HUES64 (cell line): ENCODE measurements around the gene JAKMIP1.

Experiments
- H3K27ac ChIP-seq: 2 replicates; pipeline ENCODE4 v1.7.0; 2013; ENCODE audit warnings: low read depth, low read length, inconsistent platforms
- H3K27me3 ChIP-seq: 2 replicates; pipeline ENCODE4 v1.6.1; 2013; ENCODE audit warnings: mild to moderate bottlenecking, low read length; ENCODE audit not compliant: insufficient read depth
- H3K36me3 ChIP-seq: 2 replicates; pipeline ENCODE4 v1.6.1; 2013; ENCODE audit warnings: mild to moderate bottlenecking, low read length; ENCODE audit not compliant: insufficient read depth
- H3K4me1 ChIP-seq: 2 replicates; pipeline ENCODE4 v1.6.1; 2013; ENCODE audit warnings: mild to moderate bottlenecking, low read length, moderate library complexity; ENCODE audit not compliant: insufficient read depth
- H3K4me3 ChIP-seq: 2 replicates; pipeline ENCODE4 v1.5.1; 2013; ENCODE audit warnings: mild to moderate bottlenecking, low read length, moderate library complexity
- H3K9ac ChIP-seq: 2 replicates; pipeline ENCODE4 v1.6.1; 2013; ENCODE audit warnings: mild to moderate bottlenecking, low read depth, low read length
- H3K9me3 ChIP-seq: 2 replicates; pipeline ENCODE4 v1.6.1; 2013; ENCODE audit warnings: low read depth, low read length; ENCODE audit not compliant: insufficient read depth
- WGBS: fragments of 150-250, 120-280 bp; methylation state at CpG from one replicate; pipeline ENCODE4 v1.1.7; 2013; ENCODE audit warnings: missing lambda C conversion rate; 5-methylcytosine and 5-hydroxymethylcytosine counted together

JAKMIP1 gene

DNA sequence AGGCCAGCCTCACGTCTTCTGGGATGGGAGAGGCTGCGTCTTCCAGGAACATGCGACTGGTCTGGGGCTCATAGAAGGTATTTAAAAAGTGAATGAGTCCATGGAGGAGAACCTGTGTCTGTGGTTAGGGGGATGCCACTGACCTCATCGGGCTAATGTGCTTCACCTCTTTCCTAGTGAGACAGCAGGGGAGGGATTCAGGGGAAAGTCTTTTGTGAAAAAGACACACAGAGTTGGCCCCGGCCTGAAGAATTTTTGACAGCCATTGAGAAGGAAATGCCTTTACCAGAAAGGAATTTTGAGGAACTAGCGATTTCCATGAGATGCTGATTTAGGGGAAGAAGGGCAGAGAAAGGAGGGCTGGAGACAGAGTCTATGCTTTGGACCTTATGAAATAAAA is 171.1 kb downstream of the JAKMIP1 start:
- H3K36me3 ChIP-seq = no peaks in the 10 kb centered on the region
- no peaks in the 10 kb centered on the region for H3K9me3 ChIP-seq
- H3K4me1 ChIP-seq = peaks cover 10% of the 10 kb centered on the region
- H3K4me3 ChIP-seq = no peak overlapping the region
- 52% methylated on average over 6 of the region's 6 CpGs for WGBS
- no peaks in the 10 kb centered on the region for H3K27me3 ChIP-seq
- peak overlapping the region; percentile 24; the same call in 1 of the 2 replicates for H3K9ac ChIP-seq
- peak overlapping the region; percentile 65; the same call in 1 of the 2 replicates for H3K27ac ChIP-seq

DNA sequence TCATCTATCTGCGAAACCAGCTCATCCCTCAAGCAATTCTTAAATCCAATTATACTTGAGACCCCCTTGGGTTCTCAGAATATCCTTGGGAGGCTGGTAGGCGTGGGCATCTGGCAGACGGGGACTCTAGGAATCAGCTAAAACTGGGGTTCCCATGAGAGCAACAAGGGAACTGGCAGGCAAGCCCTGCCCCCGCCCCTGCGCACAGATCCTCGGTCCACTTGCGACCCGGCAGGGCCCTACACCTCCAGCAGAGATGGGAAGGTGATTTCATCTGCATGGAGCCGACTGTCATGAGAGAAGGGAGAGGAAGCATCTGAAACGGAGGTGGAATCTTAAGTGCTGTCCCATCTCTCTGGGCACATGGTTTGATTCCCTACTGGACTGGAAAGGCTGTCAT is 172.2 kb downstream of the JAKMIP1 start:
- Histone ChIP-seq H3K27ac (no peak overlapping the region), H3K36me3 (no peaks in the 10 kb centered on the region), H3K9ac (no peak overlapping the region), H3K4me3 (no peak overlapping the region), H3K9me3 (no peaks in the 10 kb centered on the region), H3K27me3 (no peaks in the 10 kb centered on the region), H3K4me1 (peaks cover 10% of the 10 kb centered on the region)
- WGBS = 87% methylated on average over 10 of the region's 10 CpGs

DNA sequence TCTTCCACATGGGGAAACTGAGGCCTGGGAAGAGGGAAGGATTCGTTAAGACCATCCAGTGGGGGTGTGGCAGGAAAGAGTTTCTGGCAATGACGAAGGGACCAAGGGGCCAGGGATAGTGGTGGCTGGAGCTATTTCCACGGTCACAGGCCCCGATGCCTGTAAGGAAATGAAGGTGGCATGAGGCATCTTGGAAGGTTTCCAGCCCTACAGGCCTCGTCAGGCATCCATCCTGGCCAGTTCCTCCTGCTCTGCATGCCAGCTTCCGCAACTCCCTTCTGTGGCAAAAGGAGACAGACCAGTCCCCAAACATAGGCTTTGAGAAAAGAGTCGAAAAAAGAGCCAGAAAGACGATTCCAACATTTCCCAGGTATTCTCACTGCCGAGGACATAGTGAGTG is 173.0 kb downstream of the JAKMIP1 start:
- H3K9ac ChIP-seq = no peak overlapping the region
- H3K4me1 ChIP-seq = peaks cover 10% of the 10 kb centered on the region
- H3K27me3 ChIP-seq = no peaks in the 10 kb centered on the region
- H3K27ac ChIP-seq = no peak overlapping the region
- H3K36me3 ChIP-seq = no peaks in the 10 kb centered on the region
- WGBS = 92% methylated on average over 9 of the region's 9 CpGs
- H3K9me3 ChIP-seq = no peaks in the 10 kb centered on the region
- no peak overlapping the region for H3K4me3 ChIP-seq

DNA sequence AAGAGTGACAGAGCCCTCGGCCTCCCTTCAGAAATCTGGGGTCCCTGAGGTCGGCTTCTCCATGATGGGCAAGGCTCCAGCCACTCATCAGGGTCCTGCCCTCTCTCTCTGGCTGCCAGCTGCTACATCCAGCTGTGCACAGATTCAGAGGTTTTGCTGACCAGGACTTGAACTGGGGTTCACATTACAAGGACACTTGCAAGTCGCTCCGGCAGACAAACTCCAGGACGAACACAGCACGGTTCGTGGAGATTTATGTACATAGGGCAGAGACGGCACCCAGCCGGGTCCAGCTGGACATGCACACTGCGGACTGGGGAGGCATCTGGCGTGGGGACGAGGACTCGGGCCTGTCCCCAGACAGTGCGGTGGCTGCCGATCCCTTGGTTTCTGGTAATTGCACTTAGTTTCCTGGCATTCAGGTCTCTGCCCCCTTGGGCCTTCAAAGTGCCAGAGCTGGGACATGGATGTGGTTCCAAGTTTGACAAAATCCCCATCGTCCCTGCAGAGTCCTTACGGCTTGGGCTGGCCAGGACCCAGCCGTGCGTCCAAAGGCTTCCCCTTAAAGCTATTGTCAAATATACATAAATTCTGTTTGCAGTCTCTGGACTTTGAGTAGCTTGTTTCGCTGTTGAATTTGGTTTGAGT is 175.9 kb downstream of the JAKMIP1 start:
- Histone ChIP-seq H3K36me3 (no peaks in the 10 kb centered on the region), H3K4me1 (peaks cover 8% of the 10 kb centered on the region), H3K9me3 (no peaks in the 10 kb centered on the region), H3K27me3 (no peaks in the 10 kb centered on the region), H3K4me3 (no peak overlapping the region), H3K27ac (no peak overlapping the region), H3K9ac (no peak overlapping the region)
- 88% methylated on average over 19 of the region's 20 CpGs for WGBS

DNA sequence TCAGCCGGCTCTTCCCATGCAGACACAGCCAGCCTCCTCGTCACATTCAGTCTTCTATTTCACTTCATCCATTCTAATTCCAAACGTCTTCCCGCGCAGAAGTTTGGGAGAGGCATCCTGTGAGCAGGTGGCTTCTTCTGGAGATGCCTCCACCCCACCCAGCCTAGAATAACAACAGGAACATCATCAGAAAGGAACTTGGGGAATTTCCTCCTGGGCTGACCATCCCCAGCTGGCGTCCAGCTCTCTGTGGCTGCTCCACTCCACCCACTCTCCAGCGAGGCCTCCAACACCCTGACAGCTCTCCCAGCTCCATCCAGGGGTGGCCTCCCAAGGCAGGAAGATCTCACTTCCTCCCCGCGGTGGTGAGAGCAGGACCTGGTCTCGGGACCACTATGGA is 176.6 kb downstream of the JAKMIP1 start:
- WGBS = 91% methylated on average over 10 of the region's 10 CpGs
- H3K27ac ChIP-seq = no peak overlapping the region

DNA sequence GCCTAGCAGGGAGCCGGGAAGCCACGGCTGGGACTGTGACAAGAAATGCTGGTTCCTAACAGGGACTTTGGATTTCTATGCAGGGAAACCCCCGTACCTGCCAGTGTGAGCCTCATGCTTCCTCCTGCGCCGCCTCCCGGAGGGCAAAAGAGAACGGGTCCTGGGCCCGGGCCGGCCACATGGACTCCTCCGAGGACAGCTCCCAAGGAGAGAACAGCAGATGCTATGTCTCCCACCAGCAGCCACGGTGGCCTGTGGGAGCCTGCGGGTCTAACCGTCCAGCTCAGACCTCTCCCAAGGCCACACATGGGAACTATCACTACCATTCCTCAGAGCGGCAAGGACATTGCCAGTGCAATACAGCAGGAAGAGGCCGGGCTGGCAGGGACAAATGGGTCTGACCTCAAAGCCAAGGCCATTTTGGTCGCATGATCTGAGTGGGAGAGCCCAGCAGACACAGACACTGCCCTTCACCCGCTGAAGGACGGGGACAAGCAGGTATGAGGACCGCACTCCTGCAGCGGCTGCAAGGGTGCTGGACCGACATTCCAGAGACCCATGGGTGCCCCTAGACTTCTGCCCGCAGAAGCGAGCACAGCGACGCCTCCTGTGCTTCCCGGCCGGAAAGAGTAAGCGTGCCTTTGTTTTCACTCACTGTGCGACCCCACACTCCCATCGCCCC is 177.6 kb downstream of the JAKMIP1 start:
- no peaks in the 10 kb centered on the region for H3K27me3 ChIP-seq
- H3K9me3 ChIP-seq = no peaks in the 10 kb centered on the region
- H3K4me3 ChIP-seq = no peak overlapping the region
- H3K4me1 ChIP-seq = peaks cover 5% of the 10 kb centered on the region; the same call in 1 of the 2 replicates
- H3K27ac ChIP-seq = no peak overlapping the region
- H3K36me3 ChIP-seq = no peaks in the 10 kb centered on the region
- 88% methylated on average over 30 of the region's 30 CpGs for WGBS
- no peak overlapping the region for H3K9ac ChIP-seq

More for the DNA sequence above, 176.6 kb downstream of the JAKMIP1 start:
- no peaks in the 10 kb centered on the region for H3K36me3 ChIP-seq
- no peaks in the 10 kb centered on the region for H3K27me3 ChIP-seq
- H3K9me3 ChIP-seq = no peaks in the 10 kb centered on the region
- H3K4me3 ChIP-seq = no peak overlapping the region
- no peak overlapping the region for H3K9ac ChIP-seq
- H3K4me1 ChIP-seq = peaks cover 5% of the 10 kb centered on the region; the same call in 1 of the 2 replicates

DNA sequence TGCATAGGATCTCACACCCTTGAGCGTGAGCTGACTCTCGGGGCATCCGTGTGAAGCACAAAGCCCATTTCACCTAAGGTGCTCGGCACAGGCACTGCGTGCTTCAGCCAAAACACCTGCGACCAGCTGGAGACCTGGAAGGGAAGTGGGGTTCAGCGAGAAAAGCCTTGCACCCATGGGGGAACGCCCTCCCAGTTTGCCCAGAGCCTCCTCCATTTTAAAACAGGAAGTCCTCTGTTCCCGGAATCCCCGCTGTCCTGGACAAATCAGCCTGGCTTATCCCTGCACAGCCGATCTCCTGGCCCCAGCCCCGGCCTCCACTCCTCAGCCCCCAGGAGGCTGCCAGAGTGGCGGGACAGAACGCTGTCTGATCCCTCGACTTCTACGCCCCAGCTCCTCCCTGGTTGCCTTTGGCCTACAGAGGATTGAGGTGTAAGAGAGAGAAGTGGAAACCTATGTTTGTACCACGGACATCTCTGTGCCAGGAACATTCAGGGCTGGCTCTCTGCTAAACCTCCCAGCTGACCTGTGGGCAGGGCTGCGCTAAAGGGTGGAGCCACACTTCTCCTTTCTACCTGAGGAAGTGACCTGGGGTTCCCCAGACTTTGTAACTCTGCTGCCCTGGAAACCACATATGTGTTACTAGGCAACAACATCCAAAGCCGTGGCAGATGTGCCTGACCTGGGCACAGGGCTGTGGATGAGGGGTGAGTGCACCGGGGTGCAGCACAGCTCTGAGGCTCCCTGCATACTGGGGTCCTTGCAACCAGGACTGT is 178.3 kb downstream of the JAKMIP1 start:
- H3K9me3 ChIP-seq = no peaks in the 10 kb centered on the region
- H3K4me1 ChIP-seq = peaks cover 5% of the 10 kb centered on the region; the same call in 1 of the 2 replicates
- 93% methylated on average over 20 of the region's 20 CpGs for WGBS
- no peak overlapping the region for H3K4me3 ChIP-seq
- no peak overlapping the region for H3K27ac ChIP-seq
- H3K9ac ChIP-seq = no peak overlapping the region
- H3K27me3 ChIP-seq = no peaks in the 10 kb centered on the region
- no peaks in the 10 kb centered on the region for H3K36me3 ChIP-seq

DNA sequence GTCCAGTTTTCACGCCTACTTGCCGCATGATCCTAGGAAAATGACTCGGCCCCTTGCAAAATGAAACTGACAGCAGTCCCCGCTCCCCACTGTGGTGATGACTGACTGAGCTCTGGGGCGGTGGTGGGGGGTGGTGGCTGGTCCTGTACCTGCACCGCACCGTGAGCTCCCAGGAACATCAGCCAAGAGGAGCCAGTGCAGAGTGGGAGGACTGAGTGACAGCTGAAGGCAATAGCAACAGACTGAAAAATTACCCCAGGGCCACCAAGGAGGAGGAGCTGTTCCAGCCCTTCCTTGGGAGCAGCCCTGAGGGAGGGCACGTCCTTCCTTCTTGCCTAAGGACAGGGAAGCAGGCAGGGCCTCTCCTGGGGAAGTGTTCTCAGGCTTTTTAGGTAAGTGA is 179.7 kb downstream of the JAKMIP1 start:
- no peaks in the 10 kb centered on the region for H3K27me3 ChIP-seq
- no peak overlapping the region for H3K27ac ChIP-seq
- no peaks in the 10 kb centered on the region for H3K9me3 ChIP-seq
- H3K4me3 ChIP-seq = no peak overlapping the region
- no peak overlapping the region for H3K9ac ChIP-seq
- 76% methylated on average over 8 of the region's 8 CpGs for WGBS
- peaks cover 5% of the 10 kb centered on the region; the same call in 1 of the 2 replicates for H3K4me1 ChIP-seq
- H3K36me3 ChIP-seq = no peaks in the 10 kb centered on the region

DNA sequence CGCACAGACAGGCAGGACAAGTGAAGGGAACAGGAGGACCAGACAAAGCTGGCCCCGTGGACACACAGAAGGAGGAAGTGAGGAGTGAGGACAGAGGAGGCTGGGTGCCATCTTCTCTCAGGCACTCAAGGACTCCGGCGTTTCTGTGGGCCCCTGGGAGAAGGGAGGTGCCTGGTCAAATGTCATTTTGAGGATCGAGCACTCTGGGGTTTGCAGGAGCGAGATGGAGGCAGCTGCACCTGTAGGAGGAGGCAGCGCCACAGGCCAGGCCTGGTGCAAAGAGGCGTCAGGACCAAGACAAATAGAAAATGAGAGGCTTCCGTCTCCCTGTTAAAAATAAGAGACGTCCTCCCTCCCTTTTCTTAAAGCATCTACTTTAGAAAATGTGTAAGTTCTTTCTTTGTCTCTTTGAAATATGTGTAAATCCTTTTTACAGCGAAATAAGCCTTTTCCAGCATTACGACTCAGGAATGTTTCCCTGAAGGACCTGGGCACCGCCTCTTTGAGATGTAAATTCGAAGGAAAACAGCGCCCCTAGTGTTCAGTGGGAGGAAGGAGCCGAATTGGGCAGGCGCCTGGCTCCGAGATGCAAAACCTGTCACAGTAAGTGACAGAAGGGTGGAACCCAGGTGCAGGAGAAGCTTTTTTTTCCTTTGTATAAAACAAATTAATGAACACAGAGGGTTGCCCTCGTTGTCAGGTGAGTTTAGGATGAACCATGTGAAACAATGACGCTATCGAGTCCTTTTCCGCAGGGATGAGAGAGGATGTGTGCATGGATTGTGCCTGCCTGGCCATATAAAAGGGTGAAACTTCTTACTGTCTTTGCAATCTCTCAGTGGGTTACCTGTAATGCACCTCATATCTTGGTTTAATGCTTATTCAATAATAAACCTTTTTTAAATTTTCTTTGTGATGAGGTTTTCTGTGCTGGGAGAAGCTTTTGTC is 180.8 kb downstream of the JAKMIP1 start:
- 38% methylated on average over 20 of the region's 22 CpGs for WGBS
- Histone ChIP-seq H3K27ac (no peak overlapping the region), H3K4me3 (no peak overlapping the region), H3K9ac (no peak overlapping the region; the same call in 1 of the 2 replicates), H3K4me1 (peaks cover 5% of the 10 kb centered on the region; the same call in 1 of the 2 replicates), H3K36me3 (no peaks in the 10 kb centered on the region), H3K27me3 (no peaks in the 10 kb centered on the region), H3K9me3 (no peaks in the 10 kb centered on the region)

DNA sequence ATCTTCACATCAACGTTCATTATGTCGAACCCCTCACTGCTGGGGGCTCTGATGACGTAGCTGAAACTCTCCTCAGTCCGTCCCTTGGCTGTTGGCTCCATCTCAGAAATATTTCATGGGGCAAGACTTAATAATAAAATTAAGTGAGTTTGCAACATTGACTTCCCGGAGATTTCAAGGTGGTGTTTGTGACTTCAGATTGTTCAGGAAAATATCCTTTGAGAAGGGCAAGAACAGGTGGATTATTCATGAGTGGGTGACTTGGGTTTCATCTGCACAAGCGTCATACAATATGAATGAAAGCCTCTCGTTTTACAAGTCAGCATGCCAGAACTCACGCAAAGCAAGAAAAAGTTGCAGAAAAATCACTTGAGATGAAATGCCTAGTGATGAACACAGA is 182.0 kb downstream of the JAKMIP1 start, which contains the start of gene C4orf50:
Gene C4orf50, minus strand, starts transcription at position 101 of the 400 bp plus-strand sequence.
- no peaks in the 10 kb centered on the region for H3K9me3 ChIP-seq
- H3K27ac ChIP-seq = no peak within 1 kb of the TSS
- no peak within 1 kb of the TSS for H3K9ac ChIP-seq
- no peaks in the 10 kb centered on the region for H3K36me3 ChIP-seq
- no peaks in the 10 kb centered on the region for H3K27me3 ChIP-seq
- H3K4me3 ChIP-seq = no peak within 1 kb of the TSS
- H3K4me1 ChIP-seq = peaks cover 5% of the 10 kb centered on the region; the same call in 1 of the 2 replicates
- WGBS = 91% methylated on average over 8 of the region's 8 CpGs
